ENCODE data around the gene TRERF1. TPM values are rescaled to one million over a fixed set of nuclear protein-coding genes. Genes with fewer than 3 reads are reported as not detected.

TRERF1 gene
- total RNA-seq, 4 donors from 2014 or later, result 3.3 to 16.3 (median 7.2) TPM

- Histone ChIP-seq H3K4me1 (no peaks in the 10 kb centered on the region), H3K36me3 (no peaks in the 10 kb centered on the region), H3K9me3 (no peaks in the 10 kb centered on the region), H3K4me3 (no peak overlapping the region), H3K27me3 (no peaks in the 10 kb centered on the region), H3K27ac (no peak overlapping the region)
- DNase-seq, result no peak
- intact Hi-C loops (cut with DNase I; ENCODE audit: low total_unique reads), result no loop called here
- TF ChIP-seq POLR2A (IDR thresholded peaks at IDR 0.05) (no peak), CTCF (IDR thresholded peaks at IDR 0.05) (no peak)
These were observed 28.5 kb downstream of the TRERF1 start for GRCh38 chr6:42423244-42423643.

- no peaks in the 10 kb centered on the region for H3K27me3 ChIP-seq
- H3K4me3 ChIP-seq, result no peak overlapping the region
- H3K36me3 ChIP-seq, result no peaks in the 10 kb centered on the region
- intact Hi-C loops (cut with DNase I; ENCODE audit: low total_unique reads), result no loop called here
- H3K27ac ChIP-seq, result no peak overlapping the region
- DNase-seq, result no peak
- no peaks in the 10 kb centered on the region for H3K9me3 ChIP-seq
- TF ChIP-seq CTCF (IDR thresholded peaks at IDR 0.05), result no peak
- no peak for TF ChIP-seq POLR2A (IDR thresholded peaks at IDR 0.05)
- H3K4me1 ChIP-seq, result no peaks in the 10 kb centered on the region
These were observed 31.0 kb downstream of the TRERF1 start for GRCh38 chr6:42420741-42421140.

- DNase-seq, result no peak
- Histone ChIP-seq H3K36me3 (no peaks in the 10 kb centered on the region), H3K4me1 (no peaks in the 10 kb centered on the region), H3K9me3 (no peaks in the 10 kb centered on the region), H3K27ac (no peak overlapping the region), H3K4me3 (no peak overlapping the region), H3K27me3 (no peaks in the 10 kb centered on the region)
- intact Hi-C loops (cut with DNase I; ENCODE audit: low total_unique reads), result no loop called here
- no peak for TF ChIP-seq POLR2A (IDR thresholded peaks at IDR 0.05)
- TF ChIP-seq CTCF (IDR thresholded peaks at IDR 0.05), result no peak
These were observed 32.0 kb downstream of the TRERF1 start for GRCh38 chr6:42419490-42420280.

GRCh38 chr6:42418724-42419123, 33.0 kb downstream of the TRERF1 start:
- no peak overlapping the region for H3K27ac ChIP-seq
- TF ChIP-seq CTCF (IDR thresholded peaks at IDR 0.05) (no peak), POLR2A (IDR thresholded peaks at IDR 0.05) (no peak)
- DNase-seq, result no peak
- no peaks in the 10 kb centered on the region for H3K36me3 ChIP-seq
- no peaks in the 10 kb centered on the region for H3K9me3 ChIP-seq
- intact Hi-C loops (cut with DNase I; ENCODE audit: low total_unique reads), result no loop called here
- H3K4me1 ChIP-seq, result no peaks in the 10 kb centered on the region
- no peaks in the 10 kb centered on the region for H3K27me3 ChIP-seq
- H3K4me3 ChIP-seq, result no peak overlapping the region

GRCh38 chr6:42417641-42418112, 34.0 kb downstream of the TRERF1 start:
- no peak overlapping the region for H3K4me3 ChIP-seq
- H3K27me3 ChIP-seq, result no peaks in the 10 kb centered on the region
- TF ChIP-seq CTCF (IDR thresholded peaks at IDR 0.05), result no peak
- TF ChIP-seq POLR2A (IDR thresholded peaks at IDR 0.05), result no peak
- no peaks in the 10 kb centered on the region for H3K4me1 ChIP-seq
- intact Hi-C loops (cut with DNase I; ENCODE audit: low total_unique reads), result no loop called here
- H3K9me3 ChIP-seq, result no peaks in the 10 kb centered on the region
- H3K27ac ChIP-seq, result no peak overlapping the region
- H3K36me3 ChIP-seq, result no peaks in the 10 kb centered on the region
- DNase-seq, result no peak
